ENCODE data around the gene TMEM225. TPM values are rescaled to one million over a fixed set of nuclear protein-coding genes. Genes with fewer than 3 reads are reported as not detected.

Gene TMEM225
- total RNA-seq, 2 experiments from 2014 or later, result not detected

DNA sequence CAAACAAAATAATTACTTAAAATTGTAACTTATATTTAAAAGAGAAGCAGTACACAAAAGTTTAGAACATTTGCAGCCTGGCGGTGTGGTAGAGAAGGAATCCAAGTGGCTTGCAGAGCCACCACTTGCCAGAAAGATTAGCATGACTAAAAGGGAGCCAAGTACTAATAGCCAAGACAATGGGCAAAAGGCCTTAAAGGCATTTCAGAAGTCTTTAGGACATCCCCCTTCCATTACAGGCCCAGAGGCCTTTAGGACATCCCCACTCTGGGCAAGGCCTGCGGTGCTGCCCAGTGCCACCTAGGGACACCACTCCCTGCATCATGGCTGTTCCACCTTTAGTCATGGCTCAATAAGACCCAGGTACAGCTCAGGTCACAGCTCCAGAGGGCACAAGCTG, 32.4 kb downstream of the TMEM225 start:
- H3K4me1 Mint-ChIP-seq, result no peaks in the 10 kb centered on the region
- no peaks in the 10 kb centered on the region for H3K36me3 Mint-ChIP-seq (ENCODE audit: low read depth)
- ChIA-PET POLR2A (no interaction called here), CTCF (no interaction called here)
- no peak for DNase-seq
- no peak overlapping the region for H3K27ac Mint-ChIP-seq
- H3K9me3 Mint-ChIP-seq, result no peaks in the 10 kb centered on the region
- no peak overlapping the region for H3K4me3 Mint-ChIP-seq
- no peaks in the 10 kb centered on the region for H3K27me3 Mint-ChIP-seq

- Mint-ChIP-seq H3K27ac (no peak overlapping the region), H3K4me3 (no peak overlapping the region), H3K36me3 (ENCODE audit: low read depth) (no peaks in the 10 kb centered on the region), H3K27me3 (no peaks in the 10 kb centered on the region), H3K4me1 (no peaks in the 10 kb centered on the region), H3K9me3 (no peaks in the 10 kb centered on the region)
- ChIA-PET CTCF (no interaction called here), POLR2A (no interaction called here)
- no peak for DNase-seq
Measured at GRCh38 chr11:123852321-123852720, 33.1 kb downstream of the TMEM225 start.

- ChIA-PET CTCF (no interaction called here), POLR2A (no interaction called here)
- H3K4me3 Mint-ChIP-seq, result no peak overlapping the region
- H3K36me3 Mint-ChIP-seq (ENCODE audit: low read depth), result no peaks in the 10 kb centered on the region
- DNase-seq, result no peak
- no peaks in the 10 kb centered on the region for H3K9me3 Mint-ChIP-seq
- H3K27ac Mint-ChIP-seq, result no peak overlapping the region
- H3K4me1 Mint-ChIP-seq, result no peaks in the 10 kb centered on the region
- H3K27me3 Mint-ChIP-seq, result no peaks in the 10 kb centered on the region
Measured at GRCh38 chr11:123851110-123851509, 34.4 kb downstream of the TMEM225 start.

GRCh38 chr11:123841174-123841573, 44.3 kb downstream of the TMEM225 start:
- H3K36me3 Mint-ChIP-seq (ENCODE audit: low read depth), result no peaks in the 10 kb centered on the region
- no peak for DNase-seq
- H3K4me3 Mint-ChIP-seq, result no peak overlapping the region
- CTCF ChIA-PET, result no interaction called here
- H3K27ac Mint-ChIP-seq, result no peak overlapping the region
- H3K27me3 Mint-ChIP-seq, result peaks cover 6% of the 10 kb centered on the region
- no peaks in the 10 kb centered on the region for H3K9me3 Mint-ChIP-seq
- peaks cover 6% of the 10 kb centered on the region for H3K4me1 Mint-ChIP-seq
- POLR2A ChIA-PET, result no interaction called here

GRCh38 chr11:123839131-123839530, 46.3 kb downstream of the TMEM225 start:
- Mint-ChIP-seq H3K27ac (no peak overlapping the region), H3K4me1 (peaks cover 6% of the 10 kb centered on the region), H3K4me3 (no peak overlapping the region), H3K27me3 (peaks cover 6% of the 10 kb centered on the region), H3K36me3 (ENCODE audit: low read depth) (no peaks in the 10 kb centered on the region), H3K9me3 (no peaks in the 10 kb centered on the region)
- ChIA-PET POLR2A (no interaction called here), CTCF (no interaction called here)
- DNase-seq, result no peak

DNA sequence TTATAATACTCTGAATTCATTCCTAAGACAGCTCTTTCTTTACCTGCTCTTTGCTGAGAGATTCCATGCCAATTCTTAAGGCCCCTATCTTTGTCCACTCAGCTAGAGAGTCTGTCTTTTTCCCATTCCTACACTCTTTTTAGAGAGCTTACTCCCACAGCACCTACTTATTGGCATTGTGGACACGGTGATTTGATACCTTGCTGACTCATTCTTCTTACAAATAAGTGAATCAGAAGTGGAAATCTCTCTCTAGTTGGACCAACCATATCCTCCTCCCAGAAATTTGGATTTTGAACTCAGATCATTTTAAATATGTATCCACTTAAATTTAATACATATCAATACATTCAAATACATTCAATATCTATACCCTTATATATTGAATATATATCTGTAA, 46.8 kb downstream of the TMEM225 start:
- DNase-seq, result no peak
- POLR2A ChIA-PET, result no interaction called here
- Mint-ChIP-seq H3K4me1 (peaks cover 6% of the 10 kb centered on the region), H3K9me3 (no peaks in the 10 kb centered on the region), H3K4me3 (no peak overlapping the region), H3K27ac (no peak overlapping the region), H3K27me3 (peaks cover 6% of the 10 kb centered on the region), H3K36me3 (ENCODE audit: low read depth) (no peaks in the 10 kb centered on the region)
- CTCF ChIA-PET, result no interaction called here

GRCh38 chr11:123838199-123838598, 47.3 kb downstream of the TMEM225 start:
- no peak for DNase-seq
- Mint-ChIP-seq H3K36me3 (ENCODE audit: low read depth) (no peaks in the 10 kb centered on the region), H3K9me3 (no peaks in the 10 kb centered on the region), H3K27ac (no peak overlapping the region), H3K27me3 (peaks cover 6% of the 10 kb centered on the region), H3K4me1 (peaks cover 6% of the 10 kb centered on the region), H3K4me3 (no peak overlapping the region)
- ChIA-PET CTCF (no interaction called here), POLR2A (no interaction called here)

GRCh38 chr11:123833095-123833494, 52.4 kb downstream of the TMEM225 start:
- no peaks in the 10 kb centered on the region for H3K4me1 Mint-ChIP-seq
- CTCF ChIA-PET, result no interaction called here
- no peak overlapping the region for H3K4me3 Mint-ChIP-seq
- peaks cover 3% of the 10 kb centered on the region for H3K27me3 Mint-ChIP-seq
- no peak overlapping the region for H3K27ac Mint-ChIP-seq
- H3K36me3 Mint-ChIP-seq (ENCODE audit: low read depth), result no peaks in the 10 kb centered on the region
- no peaks in the 10 kb centered on the region for H3K9me3 Mint-ChIP-seq
- no peak for DNase-seq
- POLR2A ChIA-PET, result no interaction called here

Other genes with a start within 250 kb of the TMEM225 start
- gene SCN3B, start 231.0 kb downstream of the TMEM225 start, total RNA-seq, result under 1 TPM in 1 of 2 experiments, not detected in 1; 0.03 TPM
- 1 to 10 TPM; 9.2 to 9.9 TPM for gene ZNF202, start 144.0 kb downstream of the TMEM225 start, total RNA-seq
- not detected for gene OR6X1, start 131.2 kb downstream of the TMEM225 start, total RNA-seq
- not detected for gene OR6M1, start 79.3 kb downstream of the TMEM225 start, total RNA-seq
- gene OR8D4, start 16.5 kb upstream of the TMEM225 start, total RNA-seq, result not detected
- not detected for gene OR4D5, start 53.9 kb upstream of the TMEM225 start, total RNA-seq
- gene OR6T1, start 58.2 kb upstream of the TMEM225 start, total RNA-seq, result not detected
- not detected for gene OR10S1, start 92.1 kb upstream of the TMEM225 start, total RNA-seq
- gene OR10G6, start 109.5 kb upstream of the TMEM225 start, total RNA-seq, result not detected
- gene OR10G4, start 127.3 kb upstream of the TMEM225 start, total RNA-seq, result not detected
- gene OR10G9, start 137.3 kb upstream of the TMEM225 start, total RNA-seq, result not detected
- gene OR10G8, start 141.1 kb upstream of the TMEM225 start, total RNA-seq, result not detected
- gene OR10G7, start 155.7 kb upstream of the TMEM225 start, total RNA-seq, result not detected
- 1 to 10 TPM; 6.8 to 7.0 TPM for gene VWA5A, start 229.8 kb upstream of the TMEM225 start, total RNA-seq